ENCODE data around the gene NLRX1.
"Not testable (repeated sequence)": the region's sequence is repeated elsewhere in the genome, so short reads cannot be mapped to it uniquely, and the experiment has no call there.

Gene NLRX1

GRCh38 chr11:119155733-119156492 is 12.6 kb upstream of the NLRX1 start:
- DNase-seq (ENCODE audit: low read depth): no peak

- no peak for DNase-seq (ENCODE audit: low read depth)
These were observed 12.0 kb upstream of the NLRX1 start for GRCh38 chr11:119156496-119156895.

- no peak for DNase-seq (ENCODE audit: low read depth)
These were observed 11.5 kb upstream of the NLRX1 start for GRCh38 chr11:119157063-119157462.

DNA sequence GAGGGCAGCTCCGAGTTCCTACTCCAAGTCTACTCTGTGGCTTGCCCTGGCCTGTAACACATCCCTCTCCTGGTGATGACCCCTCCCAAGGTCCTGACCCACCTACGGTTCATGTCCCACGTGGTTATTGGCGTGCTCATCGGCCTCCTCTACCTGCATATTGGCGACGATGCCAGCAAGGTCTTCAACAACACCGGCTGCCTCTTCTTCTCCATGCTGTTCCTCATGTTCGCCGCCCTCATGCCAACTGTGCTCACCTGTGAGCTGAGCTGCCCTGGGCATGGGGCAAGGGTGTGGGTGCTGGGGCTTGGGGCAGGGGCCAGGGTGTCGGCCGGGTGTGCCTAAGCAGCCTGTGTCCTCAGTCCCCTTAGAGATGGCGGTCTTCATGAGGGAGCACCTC is 10.1 kb upstream of the NLRX1 start:
- DNase-seq (ENCODE audit: low read depth): no peak

DNA sequence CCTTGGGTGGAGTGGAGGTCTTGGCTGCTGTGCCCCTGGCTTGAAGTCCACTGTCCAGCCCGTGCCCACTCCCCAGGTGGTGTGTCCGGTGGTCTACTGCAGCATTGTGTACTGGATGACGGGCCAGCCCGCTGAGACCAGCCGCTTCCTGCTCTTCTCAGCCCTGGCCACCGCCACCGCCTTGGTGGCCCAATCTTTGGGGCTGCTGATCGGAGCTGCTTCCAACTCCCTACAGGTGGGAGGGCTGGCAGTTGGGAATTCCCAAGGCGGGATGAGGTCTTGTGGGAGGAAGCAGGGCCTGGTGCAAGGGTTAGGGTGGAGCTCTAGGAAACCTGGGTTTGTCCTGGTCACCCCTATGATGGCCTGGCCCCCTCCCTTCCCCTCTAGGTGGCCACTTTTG is 8.4 kb upstream of the NLRX1 start:
- no peak for DNase-seq (ENCODE audit: low read depth)

DNA sequence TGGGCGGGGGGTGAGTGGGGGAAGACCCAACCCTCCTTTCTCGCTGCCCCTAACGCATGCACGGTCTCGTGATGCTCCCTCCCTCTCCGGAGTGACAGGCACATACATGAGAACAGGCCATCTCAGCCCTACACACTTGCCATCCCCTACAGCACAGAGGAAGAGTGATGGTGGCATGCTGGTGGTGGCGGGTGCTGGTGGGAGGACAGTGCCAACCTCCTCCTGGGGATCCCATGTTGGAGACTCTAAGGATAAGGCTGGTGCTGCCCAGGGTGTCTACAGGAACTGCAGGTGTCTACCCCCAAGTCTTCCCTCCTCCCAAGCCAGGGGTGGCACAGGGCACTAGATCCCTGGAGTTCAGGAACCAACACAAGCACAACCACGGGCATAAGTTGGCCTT is 6.7 kb upstream of the NLRX1 start:
- no peak for DNase-seq (ENCODE audit: low read depth)

- DNase-seq (ENCODE audit: low read depth): no peak
These were observed 2.0 kb upstream of the NLRX1 start for GRCh38 chr11:119166368-119167076.

- DNase-seq (ENCODE audit: low read depth): not testable (repeated sequence)
These were observed 1.5 kb upstream of the NLRX1 start for GRCh38 chr11:119167077-119167458.

- DNase-seq (ENCODE audit: low read depth): no peak
These were observed 592 bp upstream of the NLRX1 start for GRCh38 chr11:119167933-119168332.

DNA sequence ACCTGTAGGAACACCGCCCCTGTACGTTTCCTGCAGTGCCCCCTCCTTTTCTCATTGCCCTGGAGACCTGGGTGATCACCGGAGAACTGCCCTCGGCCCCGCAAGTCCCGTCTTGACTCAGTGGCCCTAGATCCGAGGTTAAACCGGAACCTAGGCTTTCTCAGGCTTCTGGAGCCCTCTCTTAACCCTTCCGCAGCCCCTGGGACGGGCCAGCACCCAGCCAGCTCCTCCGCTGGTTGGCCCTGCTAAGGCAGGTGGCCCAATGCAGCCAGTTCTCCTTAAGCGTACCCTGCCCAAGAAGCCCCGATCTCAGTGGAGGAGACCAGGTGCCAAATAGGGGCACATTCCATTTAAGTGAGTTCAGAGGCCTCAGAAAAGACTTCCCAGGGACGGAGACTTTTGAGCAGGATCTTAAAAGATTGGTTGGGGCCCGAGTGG is 776 bp downstream of the NLRX1 start:
- DNase-seq (ENCODE audit: low read depth): no peak

DNA sequence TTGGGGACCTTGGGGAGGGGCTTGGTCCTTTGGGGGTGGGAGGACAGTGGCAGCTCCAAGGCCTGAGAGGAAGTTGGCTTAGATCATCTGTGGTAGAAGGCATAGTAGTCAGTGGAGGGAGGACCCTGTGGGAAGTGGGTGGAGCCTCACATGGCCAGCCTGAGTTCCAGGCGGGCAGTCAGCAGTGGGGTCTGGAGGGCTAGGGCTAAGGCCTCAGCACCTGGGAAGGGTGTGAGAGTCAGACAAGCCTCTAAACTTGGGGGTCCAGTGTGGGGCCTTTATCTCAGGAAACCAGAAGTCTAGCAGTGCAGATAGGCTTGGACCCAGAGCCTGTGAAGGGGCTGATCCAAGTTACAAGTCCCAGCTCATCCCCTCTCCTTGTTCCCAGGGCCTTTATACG is 4.0 kb downstream of the NLRX1 start:
- no peak for DNase-seq (ENCODE audit: low read depth)

GRCh38 chr11:119173453-119173852 is 4.9 kb downstream of the NLRX1 start:
- DNase-seq (ENCODE audit: low read depth): no peak

GRCh38 chr11:119175493-119176077 is 7.1 kb downstream of the NLRX1 start:
- no peak for DNase-seq (ENCODE audit: low read depth)

DNA sequence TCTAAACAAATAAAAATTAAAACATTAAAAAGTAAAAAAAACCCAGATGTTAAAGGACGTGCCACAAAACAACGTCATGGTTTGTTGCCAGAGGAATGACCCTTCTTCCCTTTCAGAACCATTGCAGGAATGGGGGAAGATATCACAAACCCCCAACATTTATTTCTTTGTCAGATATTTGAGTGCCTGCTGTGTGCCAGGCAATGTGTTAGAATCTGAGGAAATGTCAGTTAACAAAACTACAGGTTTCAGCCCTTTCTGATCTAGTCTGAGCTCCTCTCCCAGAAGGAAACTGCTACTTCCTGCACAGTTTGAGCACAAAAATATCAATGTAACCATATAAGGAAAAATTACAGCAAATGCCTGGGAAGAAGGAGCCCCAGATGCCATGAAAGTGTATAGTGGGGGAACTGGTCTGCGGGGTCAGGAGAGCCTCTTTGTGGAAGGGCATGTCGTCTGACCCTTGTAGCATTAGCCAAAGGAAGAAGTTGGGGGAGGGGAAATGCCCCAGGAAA is 9.7 kb downstream of the NLRX1 start:
- no peak for DNase-seq (ENCODE audit: low read depth)

DNA sequence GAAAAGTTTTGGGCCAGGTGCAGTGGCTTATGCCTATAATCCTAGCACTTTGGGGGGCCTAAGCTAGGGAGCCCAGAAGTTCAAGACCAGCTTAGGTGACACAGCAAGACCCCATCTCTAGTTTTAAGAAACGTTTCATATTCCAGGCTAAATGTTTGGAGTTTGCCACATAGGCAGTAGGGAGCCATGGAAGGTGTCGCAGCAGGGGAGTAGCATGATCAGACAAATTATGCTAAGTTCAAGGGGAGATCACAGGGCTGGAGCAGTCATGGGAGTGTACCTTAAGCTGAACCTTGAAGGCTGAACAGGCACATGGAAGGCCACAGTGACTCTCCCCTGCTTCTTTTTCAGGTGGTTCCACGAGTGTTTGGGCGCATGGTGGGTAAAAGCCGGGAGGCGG is 10.8 kb downstream of the NLRX1 start:
- DNase-seq (ENCODE audit: low read depth): no peak

DNA sequence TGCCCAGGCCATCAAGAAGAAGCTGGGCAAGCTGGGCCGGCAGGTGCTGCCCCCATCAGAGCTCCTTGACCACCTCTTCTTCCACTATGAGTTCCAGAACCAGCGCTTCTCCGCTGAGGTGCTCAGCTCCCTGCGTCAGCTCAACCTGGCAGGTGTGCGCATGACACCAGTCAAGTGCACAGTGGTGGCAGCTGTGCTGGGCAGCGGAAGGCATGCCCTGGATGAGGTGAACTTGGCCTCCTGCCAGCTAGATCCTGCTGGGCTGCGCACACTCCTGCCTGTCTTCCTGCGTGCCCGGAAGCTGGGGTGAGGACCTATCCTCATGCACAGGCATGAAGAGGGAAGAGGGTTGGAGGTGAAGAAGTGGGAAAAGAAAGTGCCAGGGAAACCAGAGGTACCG is 11.5 kb downstream of the NLRX1 start:
- DNase-seq (ENCODE audit: low read depth): no peak

- DNase-seq (ENCODE audit: low read depth): no peak
These were observed 12.5 kb downstream of the NLRX1 start for GRCh38 chr11:119180729-119181676.

DNA sequence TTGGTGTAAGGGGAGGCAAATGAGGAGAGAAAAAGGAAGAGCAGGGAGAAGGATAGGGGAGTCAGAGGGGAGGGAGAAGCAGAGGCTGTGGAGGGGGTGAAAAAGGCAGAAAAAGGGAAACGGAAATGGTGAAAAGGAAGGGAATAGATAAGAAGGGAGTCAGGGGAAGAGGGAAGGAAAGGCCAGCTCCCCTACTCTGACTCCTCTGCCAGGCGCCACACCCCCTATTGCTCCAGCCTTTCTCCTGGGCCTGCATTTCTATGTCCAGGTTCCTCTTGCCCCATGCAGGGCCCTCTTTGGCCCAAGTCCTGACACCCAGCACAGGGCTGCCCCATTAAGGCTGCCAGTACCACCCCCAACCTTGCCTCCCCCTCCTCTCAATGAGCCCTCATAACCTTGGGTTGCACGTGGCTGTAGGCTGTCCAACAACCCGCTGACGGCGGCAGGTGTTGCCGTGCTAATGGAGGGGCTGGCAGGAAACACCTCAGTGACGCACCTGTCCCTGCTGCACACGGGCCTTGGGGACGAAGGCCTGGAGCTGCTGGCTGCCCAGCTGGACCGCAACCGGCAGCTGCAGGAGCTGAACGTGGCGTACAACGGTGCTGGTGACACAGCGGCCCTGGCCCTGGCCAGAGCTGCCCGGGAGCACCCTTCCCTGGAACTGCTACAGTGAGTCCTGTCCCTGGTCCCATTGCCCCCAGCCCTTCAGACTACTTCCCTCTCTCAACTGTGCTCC is 13.3 kb downstream of the NLRX1 start:
- no peak for DNase-seq (ENCODE audit: low read depth)

DNA sequence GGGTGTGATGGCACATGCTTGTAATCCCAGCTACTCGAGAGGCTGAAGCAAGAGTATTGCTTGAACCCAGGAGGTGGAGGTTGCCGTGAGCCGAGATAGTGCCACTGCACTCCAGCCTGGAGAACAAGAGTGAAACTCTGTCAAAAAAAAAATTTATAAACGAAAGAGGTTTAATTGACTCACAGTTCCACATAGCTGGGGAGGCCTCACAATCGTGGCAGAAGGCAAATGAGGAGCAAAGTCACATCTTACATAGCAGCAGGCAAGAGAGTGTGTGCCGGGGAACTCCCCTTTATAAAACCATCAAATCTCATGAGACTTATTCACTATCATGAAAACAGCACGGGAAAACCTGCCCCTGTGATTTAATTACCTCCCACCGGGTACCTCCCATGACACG is 15.9 kb downstream of the NLRX1 start:
- not testable (repeated sequence) for DNase-seq (ENCODE audit: low read depth)

GRCh38 chr11:119185981-119186634 is 17.6 kb downstream of the NLRX1 start:
- no peak for DNase-seq (ENCODE audit: low read depth)

Data from activated T-helper 9 cell treated with anti-CD3 and anti-CD28 coated beads, Interleukin-2, amount 50 U/mL, for 16 hours (primary cell).